T-helper 1 cell treated with Interleukin-12 subunit alpha and Interleukin-12 subunit beta and Interleukin-4 antibody, amounts not matched to agents 30 μg/mL and 1 μg/mL, for 36 hours (primary cell): ENCODE data around the gene AZIN2.

Experiments
- H3K27ac Mint-ChIP-seq: one replicate; pipeline ENCODE4 v1.8.0; 2021; ENCODE audit warnings: mild to moderate bottlenecking, mixed read lengths
- H3K27me3 Mint-ChIP-seq: one replicate; pipeline ENCODE4 v1.8.0; 2021; ENCODE audit warnings: low read depth, mixed read lengths
- H3K36me3 Mint-ChIP-seq: one replicate; pipeline ENCODE4 v1.8.0; 2021; ENCODE audit warnings: low read depth, mixed read lengths
- H3K4me1 Mint-ChIP-seq: one replicate; pipeline ENCODE4 v1.8.0; 2021; ENCODE audit warnings: low read depth, mixed read lengths
- H3K4me3 Mint-ChIP-seq: one replicate; pipeline ENCODE4 v1.8.0; 2021; ENCODE audit warnings: mild to moderate bottlenecking, moderate library complexity, mixed read lengths
- H3K9me3 Mint-ChIP-seq: one replicate; pipeline ENCODE4 v1.8.0; 2021; ENCODE audit warnings: mixed read lengths

Gene AZIN2

GRCh38 chr1:33072707-33073106, 8.2 kb upstream of the AZIN2 start:
- H3K4me3 Mint-ChIP-seq, result no peak overlapping the region
- peaks cover 18% of the 10 kb centered on the region for H3K27me3 Mint-ChIP-seq
- H3K9me3 Mint-ChIP-seq, result peaks cover under 1% of the 10 kb centered on the region
- no peaks in the 10 kb centered on the region for H3K36me3 Mint-ChIP-seq
- peaks cover 2% of the 10 kb centered on the region for H3K4me1 Mint-ChIP-seq
- H3K27ac Mint-ChIP-seq, result no peak overlapping the region

GRCh38 chr1:33074193-33074945, 6.6 kb upstream of the AZIN2 start:
- no peak overlapping the region for H3K27ac Mint-ChIP-seq
- no peaks in the 10 kb centered on the region for H3K9me3 Mint-ChIP-seq
- no peak overlapping the region for H3K4me3 Mint-ChIP-seq
- H3K27me3 Mint-ChIP-seq, result peaks cover 11% of the 10 kb centered on the region
- no peaks in the 10 kb centered on the region for H3K36me3 Mint-ChIP-seq
- H3K4me1 Mint-ChIP-seq, result peaks cover 2% of the 10 kb centered on the region

DNA sequence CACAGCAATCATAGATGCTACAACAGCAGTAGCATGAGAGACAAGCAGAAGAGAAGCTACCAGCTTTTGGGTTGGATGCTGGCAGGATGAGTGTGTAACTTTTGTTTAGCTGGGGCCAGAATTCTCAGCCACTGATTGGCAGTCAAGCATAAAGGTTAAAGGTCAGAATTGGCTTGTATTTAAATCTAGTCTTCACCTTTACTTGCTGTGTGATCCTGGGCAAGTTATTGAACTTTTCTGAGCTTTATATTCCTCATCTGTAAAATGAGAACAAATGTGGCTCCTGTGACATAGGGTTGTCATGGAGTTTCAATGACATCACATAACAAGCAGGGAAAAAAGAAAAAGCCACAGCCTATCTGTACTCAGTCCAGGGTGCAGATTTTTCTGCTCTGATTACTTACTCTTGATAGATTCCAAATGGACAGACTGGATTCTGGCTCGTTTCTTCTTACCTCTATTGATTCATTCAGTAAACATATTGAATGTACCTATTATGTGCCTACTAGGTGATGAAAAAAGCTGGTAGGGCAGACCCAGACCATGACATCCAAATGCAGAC, 2.8 kb upstream of the AZIN2 start:
- H3K9me3 Mint-ChIP-seq, result no peaks in the 10 kb centered on the region
- H3K36me3 Mint-ChIP-seq, result no peaks in the 10 kb centered on the region
- H3K4me3 Mint-ChIP-seq, result no peak overlapping the region
- peaks cover 14% of the 10 kb centered on the region for H3K27me3 Mint-ChIP-seq
- H3K4me1 Mint-ChIP-seq, result peaks cover 20% of the 10 kb centered on the region
- H3K27ac Mint-ChIP-seq, result no peak overlapping the region

GRCh38 chr1:33080373-33080772, 580 bp upstream of the AZIN2 start:
- no peaks in the 10 kb centered on the region for H3K9me3 Mint-ChIP-seq
- H3K27me3 Mint-ChIP-seq, result peaks cover 20% of the 10 kb centered on the region
- no peak overlapping the region for H3K27ac Mint-ChIP-seq

DNA sequence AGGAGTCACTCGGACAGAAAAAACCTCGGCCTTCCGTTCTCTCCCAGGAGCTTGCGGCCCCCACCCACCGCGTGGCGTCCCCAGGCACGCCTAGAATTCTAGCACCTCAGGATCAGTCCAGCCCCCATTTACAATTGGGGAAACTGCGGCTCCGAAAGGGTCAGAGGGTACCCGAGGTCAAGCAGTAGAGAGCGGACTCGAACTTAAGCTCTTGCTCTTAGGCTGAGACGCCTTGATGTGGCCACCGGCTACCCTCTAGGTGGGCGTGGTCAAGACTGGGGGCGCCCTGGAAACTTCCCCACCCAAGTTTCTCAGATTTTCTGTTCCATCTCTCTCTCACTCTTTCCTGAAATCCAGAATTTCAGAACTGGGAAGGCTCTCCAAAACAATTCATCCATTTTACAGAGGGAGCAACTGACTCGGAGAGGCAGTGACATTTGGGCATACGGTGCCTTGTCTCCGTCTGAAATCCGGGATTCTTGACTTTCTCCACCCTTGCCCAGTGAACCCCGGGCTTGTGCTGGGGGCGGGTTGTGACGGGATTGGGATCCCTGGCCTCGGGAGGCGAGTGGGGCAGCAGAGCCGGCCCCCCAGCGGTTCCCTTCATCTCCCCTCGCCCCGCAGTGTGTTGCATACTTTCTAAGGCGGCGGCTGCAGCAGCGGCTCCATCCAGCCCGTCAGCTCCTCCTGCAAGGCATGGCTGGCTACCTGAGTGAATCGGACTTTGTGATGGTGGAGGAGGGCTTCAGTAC, 777 bp downstream of the AZIN2 start:
- H3K27ac Mint-ChIP-seq, result no peak overlapping the region
- H3K9me3 Mint-ChIP-seq, result no peaks in the 10 kb centered on the region
- peaks cover 1% of the 10 kb centered on the region for H3K36me3 Mint-ChIP-seq
- H3K27me3 Mint-ChIP-seq, result peaks cover 20% of the 10 kb centered on the region
- H3K4me1 Mint-ChIP-seq, result peaks cover 29% of the 10 kb centered on the region
- peak overlapping the region; percentile 80 for H3K4me3 Mint-ChIP-seq

More at GRCh38 chr1:33080373-33080772, 580 bp upstream of the AZIN2 start:
- H3K4me1 Mint-ChIP-seq, result peaks cover 24% of the 10 kb centered on the region
- no peaks in the 10 kb centered on the region for H3K36me3 Mint-ChIP-seq
- peak overlapping the region; percentile 80 for H3K4me3 Mint-ChIP-seq

DNA sequence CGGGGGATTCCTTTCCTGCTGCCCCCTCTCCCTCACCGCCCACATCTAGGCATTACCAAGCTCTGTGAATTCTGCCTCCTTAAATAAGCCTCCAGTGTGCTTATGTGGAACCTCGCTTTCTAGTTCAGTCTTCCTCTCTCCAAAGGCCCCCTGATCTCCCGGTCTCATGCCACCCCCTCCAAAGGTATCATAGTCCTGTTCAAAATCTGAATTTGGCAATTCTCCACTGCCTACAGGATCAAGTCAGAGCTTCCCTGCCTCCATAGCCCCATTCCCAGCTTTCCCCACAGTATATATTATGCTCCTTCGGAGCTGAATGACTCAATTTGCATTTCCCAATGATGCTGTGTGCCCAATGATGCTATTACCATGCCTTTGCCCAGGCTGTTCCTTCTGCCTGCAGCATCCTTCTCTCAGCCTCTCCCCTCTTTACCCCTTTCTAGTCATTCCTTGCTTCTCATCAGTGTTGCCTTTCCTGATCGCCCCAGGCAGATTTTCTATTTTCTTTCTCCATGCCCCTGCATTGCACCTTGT, 1.7 kb downstream of the AZIN2 start:
- H3K4me3 Mint-ChIP-seq, result peak overlapping the region; percentile 63
- H3K27me3 Mint-ChIP-seq, result peaks cover 20% of the 10 kb centered on the region
- peak overlapping the region; percentile 21 for H3K27ac Mint-ChIP-seq
- no peaks in the 10 kb centered on the region for H3K9me3 Mint-ChIP-seq
- peaks cover 31% of the 10 kb centered on the region for H3K4me1 Mint-ChIP-seq
- H3K36me3 Mint-ChIP-seq, result peaks cover 3% of the 10 kb centered on the region

GRCh38 chr1:33085332-33085731, 4.4 kb downstream of the AZIN2 start:
- no peak overlapping the region for H3K27ac Mint-ChIP-seq
- no peak overlapping the region for H3K4me3 Mint-ChIP-seq
- H3K4me1 Mint-ChIP-seq, result peaks cover 43% of the 10 kb centered on the region
- peaks cover 3% of the 10 kb centered on the region for H3K36me3 Mint-ChIP-seq
- peaks cover 20% of the 10 kb centered on the region for H3K27me3 Mint-ChIP-seq
- H3K9me3 Mint-ChIP-seq, result no peaks in the 10 kb centered on the region

DNA sequence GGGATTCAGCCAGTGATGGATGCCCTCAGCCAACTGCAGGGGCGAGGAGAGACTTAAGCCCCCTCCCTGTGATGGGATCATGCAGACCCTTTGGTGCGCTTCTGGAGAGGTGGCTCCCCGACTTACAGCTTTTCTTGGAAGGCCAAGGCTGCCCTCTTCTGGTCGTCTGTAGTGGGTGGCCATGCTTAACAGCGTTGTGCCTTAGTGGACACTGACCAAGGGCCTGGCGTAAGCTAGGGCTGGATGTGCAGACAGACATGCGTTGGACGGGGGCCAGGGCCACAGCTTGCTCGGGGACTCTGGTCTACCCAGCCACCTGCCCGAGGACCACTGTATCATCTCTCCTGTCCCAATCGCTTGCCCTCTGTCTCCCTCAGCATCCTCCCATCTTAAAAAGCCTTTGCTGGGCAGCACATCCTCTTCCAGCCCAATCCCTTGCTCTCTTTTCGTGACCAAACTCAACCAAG, 5.5 kb downstream of the AZIN2 start:
- no peak overlapping the region for H3K4me3 Mint-ChIP-seq
- H3K36me3 Mint-ChIP-seq, result peaks cover 3% of the 10 kb centered on the region
- H3K27me3 Mint-ChIP-seq, result peaks cover 20% of the 10 kb centered on the region
- H3K4me1 Mint-ChIP-seq, result peaks cover 37% of the 10 kb centered on the region
- no peaks in the 10 kb centered on the region for H3K9me3 Mint-ChIP-seq
- H3K27ac Mint-ChIP-seq, result no peak overlapping the region

- Mint-ChIP-seq H3K27me3 (peaks cover 10% of the 10 kb centered on the region), H3K4me1 (peaks cover 34% of the 10 kb centered on the region), H3K9me3 (no peaks in the 10 kb centered on the region), H3K36me3 (peaks cover 3% of the 10 kb centered on the region), H3K4me3 (no peak overlapping the region), H3K27ac (no peak overlapping the region)
Observed at GRCh38 chr1:33087677-33088076, 6.7 kb downstream of the AZIN2 start.

DNA sequence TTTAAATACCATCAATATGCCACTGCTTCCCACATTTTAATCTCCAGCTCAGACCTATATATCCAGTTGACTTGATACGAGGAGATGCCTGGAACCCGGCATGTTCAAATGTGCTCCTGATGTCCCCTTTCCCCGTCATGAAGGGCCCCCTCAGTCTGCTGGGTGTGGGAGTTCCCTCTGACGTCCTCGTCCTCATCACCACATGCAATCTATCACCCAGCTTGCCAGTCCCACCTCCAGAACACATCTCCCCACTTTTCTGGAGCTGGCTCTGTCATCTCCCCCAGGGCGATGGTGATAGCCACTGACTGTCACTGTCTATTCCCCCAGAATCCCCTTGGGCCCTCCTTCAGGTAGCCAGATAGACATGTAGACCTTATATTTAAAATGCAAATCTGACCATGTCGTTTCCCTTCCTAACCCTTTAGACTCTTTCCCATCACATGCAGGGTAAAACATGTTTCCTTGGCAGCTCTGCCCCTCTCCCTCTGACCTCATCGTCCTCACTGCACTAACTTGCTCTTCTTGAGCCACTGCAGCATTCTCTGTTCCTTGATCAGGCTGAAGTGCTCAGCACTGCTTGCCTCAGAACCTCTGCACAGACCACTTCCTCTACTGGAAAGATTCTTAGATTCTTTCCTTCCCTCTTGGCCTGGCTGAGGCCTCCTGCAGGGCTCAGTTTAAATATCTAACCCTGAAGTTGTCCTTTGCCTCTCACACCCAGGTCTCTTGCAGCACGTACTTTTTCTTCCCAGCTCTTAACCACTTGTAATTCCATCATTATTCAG, 7.4 kb downstream of the AZIN2 start:
- peaks cover 3% of the 10 kb centered on the region for H3K27me3 Mint-ChIP-seq
- no peaks in the 10 kb centered on the region for H3K9me3 Mint-ChIP-seq
- peak overlapping the region; percentile 81 for H3K27ac Mint-ChIP-seq
- H3K4me3 Mint-ChIP-seq, result peak overlapping the region; percentile 61
- peaks cover 3% of the 10 kb centered on the region for H3K36me3 Mint-ChIP-seq
- peaks cover 31% of the 10 kb centered on the region for H3K4me1 Mint-ChIP-seq

DNA sequence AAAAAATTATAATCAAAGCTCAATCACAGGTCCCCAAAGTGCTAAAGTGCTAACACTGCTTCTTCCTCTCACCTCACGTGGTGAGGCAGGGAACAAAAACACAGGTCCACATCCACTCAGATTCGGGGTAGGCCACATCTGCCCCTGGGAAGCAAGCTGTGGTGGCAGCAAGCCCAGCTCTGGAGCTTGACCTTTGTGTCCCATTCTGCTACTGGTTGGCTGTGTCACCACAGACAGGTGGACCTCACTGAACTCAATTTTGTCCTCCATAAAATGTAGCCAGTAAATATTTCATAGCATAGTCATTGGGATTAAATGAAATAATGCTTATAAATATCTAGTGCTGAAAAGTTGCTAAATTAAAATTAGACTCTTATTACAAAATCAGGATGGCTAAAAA, 8.5 kb downstream of the AZIN2 start:
- Mint-ChIP-seq H3K4me1 (peaks cover 30% of the 10 kb centered on the region), H3K36me3 (peaks cover 3% of the 10 kb centered on the region), H3K27me3 (no peaks in the 10 kb centered on the region), H3K4me3 (no peak overlapping the region), H3K27ac (no peak overlapping the region), H3K9me3 (no peaks in the 10 kb centered on the region)

GRCh38 chr1:33092438-33092837, 11.5 kb downstream of the AZIN2 start:
- Mint-ChIP-seq H3K4me1 (peaks cover 43% of the 10 kb centered on the region), H3K27ac (no peak overlapping the region), H3K9me3 (no peaks in the 10 kb centered on the region), H3K27me3 (no peaks in the 10 kb centered on the region), H3K36me3 (peaks cover 4% of the 10 kb centered on the region), H3K4me3 (no peak overlapping the region)

DNA sequence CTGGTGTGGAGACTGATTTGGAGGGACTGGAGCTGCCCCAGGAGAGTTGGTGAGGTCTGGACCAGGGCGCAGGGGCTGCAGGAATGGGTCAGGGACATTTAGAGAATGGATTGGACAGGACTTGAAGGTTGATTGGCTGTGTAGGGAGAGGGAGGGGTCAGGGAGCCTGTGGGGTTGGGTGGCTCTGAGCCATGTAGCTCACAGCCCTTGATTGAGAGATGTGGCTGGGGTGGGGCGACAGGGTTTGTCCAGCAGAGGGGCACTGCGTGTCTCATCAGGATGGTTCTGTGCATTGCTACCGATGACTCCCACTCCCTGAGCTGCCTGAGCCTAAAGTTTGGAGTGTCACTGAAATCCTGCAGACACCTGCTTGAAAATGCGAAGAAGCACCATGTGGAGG, 12.1 kb downstream of the AZIN2 start:
- H3K36me3 Mint-ChIP-seq, result peaks cover 4% of the 10 kb centered on the region
- H3K4me1 Mint-ChIP-seq, result peaks cover 43% of the 10 kb centered on the region
- no peak overlapping the region for H3K27ac Mint-ChIP-seq
- H3K27me3 Mint-ChIP-seq, result no peaks in the 10 kb centered on the region
- no peak overlapping the region for H3K4me3 Mint-ChIP-seq
- H3K9me3 Mint-ChIP-seq, result no peaks in the 10 kb centered on the region

- Mint-ChIP-seq H3K27ac (peak overlapping the region; percentile 58), H3K27me3 (no peaks in the 10 kb centered on the region), H3K9me3 (no peaks in the 10 kb centered on the region), H3K4me3 (no peak overlapping the region), H3K4me1 (peaks cover 49% of the 10 kb centered on the region), H3K36me3 (peaks cover 9% of the 10 kb centered on the region)
Observed at GRCh38 chr1:33094486-33094885, 13.5 kb downstream of the AZIN2 start.
